Measurements from ENCODE around the gene EXOC4.

GRCh38 chr7:133675510-133676218, 422.8 kb downstream of the EXOC4 start:
- TF ChIP-seq POLR2A (IDR thresholded peaks at IDR 0.05; ENCODE audit: low read length) (no peak), GATA1 (IDR thresholded peaks at IDR 0.05; ENCODE audit: low read depth, low read length) (no peak)

Data from erythroblast (primary cell).